HepG2 (cell line): Measurements from ENCODE around the gene LHFPL2. TPM values are rescaled to one million over a fixed set of nuclear protein-coding genes. Genes with fewer than 3 reads are reported as not detected.

Experiments
- polyA plus RNA-seq, 8 experiments: library from polyadenylated mRNA; depleted of rRNA in 3 of 8; stranded (reverse) in 7 of 8; unstranded in 1 of 8; fragments of >200 nt; fragmentation: Illumina TruSeq in 4 of 8; extraction: Trizol in 4 of 8; gene quantifications; 2 replicates each; pipeline versions ENCODE4 v1.2.1 to v1.2.3, GENCODE V29; 2011 to 2016; ENCODE audit warnings: low read depth in 4 of 8, missing spikeins in 1 of 8, mixed read lengths in 1 of 8; ENCODE audit not compliant: insufficient read depth in 1 of 8
- total RNA-seq, 5 experiments: library from RNA; depleted of rRNA; stranded (reverse); fragments of >200 nt; fragmentation: Illumina TruSeq; extraction: Trizol; gene quantifications; 2 replicates each; pipeline ENCODE4 v1.2.3, GENCODE V29; 2016; ENCODE audit warnings: low read depth in 1 of 5
- TF ChIP-seq, protein P1 (sequence below): sonication (generic); formaldehyde crosslinking; IDR thresholded peaks from 2 replicates; pipeline ENCODE4 v1.5.0; 2020; ENCODE audit warnings: mild to moderate bottlenecking, missing genetic modification reagents, moderate library complexity
- TF ChIP-seq, protein P2 (sequence below): sonication (generic); formaldehyde crosslinking; IDR thresholded peaks from 2 replicates; pipeline ENCODE4 v1.4.0; 2020; ENCODE audit warnings: missing genetic modification reagents
- TF ChIP-seq, protein P3 (sequence below), 2 experiments: fragments of 450-650 bp in 1 of 2; sonication (generic) in 1 of 2; formaldehyde crosslinking in 1 of 2; IDR thresholded peaks; 2 replicates each; pipeline versions ENCODE4 v1.6.1 to v1.8.0; 2016 to 2022; ENCODE audit warnings: antibody characterized with exemption in 1 of 2, mild to moderate bottlenecking in 1 of 2, missing genetic modification reagents in 1 of 2

Gene LHFPL2
- total and polyA plus RNA-seq, 2 of the 13 experiments (the other 11 are each of a cell fraction or from before 2014, with no cell fraction given): 6.0 to 20.0 TPM

DNA sequence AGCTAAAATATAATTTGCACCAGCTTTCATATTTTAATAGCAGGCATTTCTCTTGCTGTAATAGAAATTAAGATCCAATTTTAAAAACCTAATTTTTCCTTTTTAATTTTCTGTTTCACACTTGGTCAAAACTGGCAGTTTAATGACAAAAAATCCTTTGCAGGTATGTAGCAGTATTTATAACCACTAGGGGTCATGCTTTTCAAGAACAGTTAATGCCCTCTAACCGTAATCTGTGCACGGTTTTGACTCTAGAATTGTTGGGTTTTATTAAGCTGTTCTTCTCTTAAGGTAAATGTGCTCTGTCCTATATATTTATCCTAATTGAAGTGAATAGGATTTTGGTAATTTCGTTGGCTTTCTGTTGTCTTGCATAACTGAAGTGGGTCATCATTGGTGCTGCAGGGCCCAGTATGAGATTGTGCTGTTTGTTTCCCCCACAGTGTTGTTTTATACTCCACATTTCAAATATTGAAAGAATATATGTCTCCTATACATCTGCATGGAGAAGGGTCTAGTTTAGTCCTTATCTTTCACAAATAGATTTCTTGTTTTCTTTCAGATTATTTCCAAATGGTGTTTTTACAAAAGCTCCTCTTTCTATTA lies 180.7 kb downstream of the LHFPL2 start (continued):
- TF ChIP-seq, protein P1, sequence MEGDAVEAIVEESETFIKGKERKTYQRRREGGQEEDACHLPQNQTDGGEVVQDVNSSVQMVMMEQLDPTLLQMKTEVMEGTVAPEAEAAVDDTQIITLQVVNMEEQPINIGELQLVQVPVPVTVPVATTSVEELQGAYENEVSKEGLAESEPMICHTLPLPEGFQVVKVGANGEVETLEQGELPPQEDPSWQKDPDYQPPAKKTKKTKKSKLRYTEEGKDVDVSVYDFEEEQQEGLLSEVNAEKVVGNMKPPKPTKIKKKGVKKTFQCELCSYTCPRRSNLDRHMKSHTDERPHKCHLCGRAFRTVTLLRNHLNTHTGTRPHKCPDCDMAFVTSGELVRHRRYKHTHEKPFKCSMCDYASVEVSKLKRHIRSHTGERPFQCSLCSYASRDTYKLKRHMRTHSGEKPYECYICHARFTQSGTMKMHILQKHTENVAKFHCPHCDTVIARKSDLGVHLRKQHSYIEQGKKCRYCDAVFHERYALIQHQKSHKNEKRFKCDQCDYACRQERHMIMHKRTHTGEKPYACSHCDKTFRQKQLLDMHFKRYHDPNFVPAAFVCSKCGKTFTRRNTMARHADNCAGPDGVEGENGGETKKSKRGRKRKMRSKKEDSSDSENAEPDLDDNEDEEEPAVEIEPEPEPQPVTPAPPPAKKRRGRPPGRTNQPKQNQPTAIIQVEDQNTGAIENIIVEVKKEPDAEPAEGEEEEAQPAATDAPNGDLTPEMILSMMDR: peak; percentile 66
- TF ChIP-seq, protein P2, sequence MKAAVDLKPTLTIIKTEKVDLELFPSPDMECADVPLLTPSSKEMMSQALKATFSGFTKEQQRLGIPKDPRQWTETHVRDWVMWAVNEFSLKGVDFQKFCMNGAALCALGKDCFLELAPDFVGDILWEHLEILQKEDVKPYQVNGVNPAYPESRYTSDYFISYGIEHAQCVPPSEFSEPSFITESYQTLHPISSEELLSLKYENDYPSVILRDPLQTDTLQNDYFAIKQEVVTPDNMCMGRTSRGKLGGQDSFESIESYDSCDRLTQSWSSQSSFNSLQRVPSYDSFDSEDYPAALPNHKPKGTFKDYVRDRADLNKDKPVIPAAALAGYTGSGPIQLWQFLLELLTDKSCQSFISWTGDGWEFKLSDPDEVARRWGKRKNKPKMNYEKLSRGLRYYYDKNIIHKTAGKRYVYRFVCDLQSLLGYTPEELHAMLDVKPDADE: no peak
- TF ChIP-seq, protein P3, sequence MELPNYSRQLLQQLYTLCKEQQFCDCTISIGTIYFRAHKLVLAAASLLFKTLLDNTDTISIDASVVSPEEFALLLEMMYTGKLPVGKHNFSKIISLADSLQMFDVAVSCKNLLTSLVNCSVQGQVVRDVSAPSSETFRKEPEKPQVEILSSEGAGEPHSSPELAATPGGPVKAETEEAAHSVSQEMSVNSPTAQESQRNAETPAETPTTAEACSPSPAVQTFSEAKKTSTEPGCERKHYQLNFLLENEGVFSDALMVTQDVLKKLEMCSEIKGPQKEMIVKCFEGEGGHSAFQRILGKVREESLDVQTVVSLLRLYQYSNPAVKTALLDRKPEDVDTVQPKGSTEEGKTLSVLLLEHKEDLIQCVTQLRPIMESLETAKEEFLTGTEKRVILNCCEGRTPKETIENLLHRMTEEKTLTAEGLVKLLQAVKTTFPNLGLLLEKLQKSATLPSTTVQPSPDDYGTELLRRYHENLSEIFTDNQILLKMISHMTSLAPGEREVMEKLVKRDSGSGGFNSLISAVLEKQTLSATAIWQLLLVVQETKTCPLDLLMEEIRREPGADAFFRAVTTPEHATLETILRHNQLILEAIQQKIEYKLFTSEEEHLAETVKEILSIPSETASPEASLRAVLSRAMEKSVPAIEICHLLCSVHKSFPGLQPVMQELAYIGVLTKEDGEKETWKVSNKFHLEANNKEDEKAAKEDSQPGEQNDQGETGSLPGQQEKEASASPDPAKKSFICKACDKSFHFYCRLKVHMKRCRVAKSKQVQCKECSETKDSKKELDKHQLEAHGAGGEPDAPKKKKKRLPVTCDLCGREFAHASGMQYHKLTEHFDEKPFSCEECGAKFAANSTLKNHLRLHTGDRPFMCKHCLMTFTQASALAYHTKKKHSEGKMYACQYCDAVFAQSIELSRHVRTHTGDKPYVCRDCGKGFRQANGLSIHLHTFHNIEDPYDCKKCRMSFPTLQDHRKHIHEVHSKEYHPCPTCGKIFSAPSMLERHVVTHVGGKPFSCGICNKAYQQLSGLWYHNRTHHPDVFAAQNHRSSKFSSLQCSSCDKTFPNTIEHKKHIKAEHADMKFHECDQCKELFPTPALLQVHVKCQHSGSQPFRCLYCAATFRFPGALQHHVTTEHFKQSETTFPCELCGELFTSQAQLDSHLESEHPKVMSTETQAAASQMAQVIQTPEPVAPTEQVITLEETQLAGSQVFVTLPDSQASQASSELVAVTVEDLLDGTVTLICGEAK (IDR thresholded peaks at IDR 0.05): no peak
- TF ChIP-seq, protein P3 (CRISPR knock-in tag; IDR thresholded peaks at IDR 0.05): no peak
